ENCODE measurements around the gene APOL2. TPM values are rescaled to one million over a fixed set of nuclear protein-coding genes. Genes with fewer than 3 reads are reported as not detected.
A peak's percentile ranks its signal among the peaks of the same experiment; 100 is the strongest.

The APOL2 gene
- total and polyA plus RNA-seq, 10 of the 15 experiments (the other 5 are each of a cell fraction or from before 2014, with no cell fraction given), result 4.4 to 39.9 (median 25.0) TPM

DNA sequence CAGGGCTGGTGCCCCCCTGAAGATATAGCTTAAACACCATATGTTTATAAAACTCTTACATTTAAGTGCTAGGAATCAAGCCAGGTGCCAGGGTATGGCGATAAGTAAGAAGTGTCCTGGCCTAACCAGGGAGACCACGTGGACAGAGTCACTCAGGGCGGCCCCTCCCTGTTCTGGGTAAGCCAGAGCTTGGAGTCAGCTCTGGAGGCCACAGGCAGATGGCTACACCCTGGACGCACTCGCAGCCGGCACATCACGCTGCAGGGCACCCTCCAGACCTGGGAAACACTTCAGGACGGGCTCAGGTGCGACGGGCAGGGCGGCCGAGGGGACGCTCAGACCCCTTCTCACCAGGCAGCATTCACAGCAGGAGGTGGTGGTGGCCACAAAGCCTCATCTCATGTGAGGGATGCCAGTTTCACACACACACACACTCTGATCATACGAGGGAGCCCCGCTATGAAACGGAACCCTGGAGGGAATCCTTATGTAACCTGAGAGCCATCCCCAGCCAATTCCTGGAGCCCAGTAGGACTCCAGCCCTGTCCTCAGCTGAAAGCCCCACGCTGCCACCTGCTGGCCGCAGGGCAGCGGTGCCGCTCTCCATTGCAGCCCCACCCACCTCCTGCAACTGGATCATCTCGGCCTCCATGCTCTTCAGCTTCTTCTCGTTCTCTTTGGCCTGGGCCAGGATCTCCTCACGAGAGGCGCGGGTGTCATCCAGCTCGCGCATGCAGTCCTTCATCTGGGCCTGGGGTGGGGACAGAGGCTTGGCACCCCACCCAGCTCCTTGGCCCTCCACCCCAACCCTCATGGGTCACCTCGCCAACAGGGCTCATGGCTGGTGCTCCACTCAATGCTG, 47.0 kb upstream of the APOL2 start (continued):
- TF ChIP-seq, protein P1, sequence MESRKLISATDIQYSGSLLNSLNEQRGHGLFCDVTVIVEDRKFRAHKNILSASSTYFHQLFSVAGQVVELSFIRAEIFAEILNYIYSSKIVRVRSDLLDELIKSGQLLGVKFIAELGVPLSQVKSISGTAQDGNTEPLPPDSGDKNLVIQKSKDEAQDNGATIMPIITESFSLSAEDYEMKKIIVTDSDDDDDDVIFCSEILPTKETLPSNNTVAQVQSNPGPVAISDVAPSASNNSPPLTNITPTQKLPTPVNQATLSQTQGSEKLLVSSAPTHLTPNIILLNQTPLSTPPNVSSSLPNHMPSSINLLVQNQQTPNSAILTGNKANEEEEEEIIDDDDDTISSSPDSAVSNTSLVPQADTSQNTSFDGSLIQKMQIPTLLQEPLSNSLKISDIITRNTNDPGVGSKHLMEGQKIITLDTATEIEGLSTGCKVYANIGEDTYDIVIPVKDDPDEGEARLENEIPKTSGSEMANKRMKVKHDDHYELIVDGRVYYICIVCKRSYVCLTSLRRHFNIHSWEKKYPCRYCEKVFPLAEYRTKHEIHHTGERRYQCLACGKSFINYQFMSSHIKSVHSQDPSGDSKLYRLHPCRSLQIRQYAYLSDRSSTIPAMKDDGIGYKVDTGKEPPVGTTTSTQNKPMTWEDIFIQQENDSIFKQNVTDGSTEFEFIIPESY (IDR thresholded peaks at IDR 0.05), result no peak
- TF ChIP-seq, protein P2, sequence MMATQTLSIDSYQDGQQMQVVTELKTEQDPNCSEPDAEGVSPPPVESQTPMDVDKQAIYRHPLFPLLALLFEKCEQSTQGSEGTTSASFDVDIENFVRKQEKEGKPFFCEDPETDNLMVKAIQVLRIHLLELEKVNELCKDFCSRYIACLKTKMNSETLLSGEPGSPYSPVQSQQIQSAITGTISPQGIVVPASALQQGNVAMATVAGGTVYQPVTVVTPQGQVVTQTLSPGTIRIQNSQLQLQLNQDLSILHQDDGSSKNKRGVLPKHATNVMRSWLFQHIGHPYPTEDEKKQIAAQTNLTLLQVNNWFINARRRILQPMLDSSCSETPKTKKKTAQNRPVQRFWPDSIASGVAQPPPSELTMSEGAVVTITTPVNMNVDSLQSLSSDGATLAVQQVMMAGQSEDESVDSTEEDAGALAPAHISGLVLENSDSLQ (IDR thresholded peaks at IDR 0.05), result no peak
- TF ChIP-seq, protein P3, sequence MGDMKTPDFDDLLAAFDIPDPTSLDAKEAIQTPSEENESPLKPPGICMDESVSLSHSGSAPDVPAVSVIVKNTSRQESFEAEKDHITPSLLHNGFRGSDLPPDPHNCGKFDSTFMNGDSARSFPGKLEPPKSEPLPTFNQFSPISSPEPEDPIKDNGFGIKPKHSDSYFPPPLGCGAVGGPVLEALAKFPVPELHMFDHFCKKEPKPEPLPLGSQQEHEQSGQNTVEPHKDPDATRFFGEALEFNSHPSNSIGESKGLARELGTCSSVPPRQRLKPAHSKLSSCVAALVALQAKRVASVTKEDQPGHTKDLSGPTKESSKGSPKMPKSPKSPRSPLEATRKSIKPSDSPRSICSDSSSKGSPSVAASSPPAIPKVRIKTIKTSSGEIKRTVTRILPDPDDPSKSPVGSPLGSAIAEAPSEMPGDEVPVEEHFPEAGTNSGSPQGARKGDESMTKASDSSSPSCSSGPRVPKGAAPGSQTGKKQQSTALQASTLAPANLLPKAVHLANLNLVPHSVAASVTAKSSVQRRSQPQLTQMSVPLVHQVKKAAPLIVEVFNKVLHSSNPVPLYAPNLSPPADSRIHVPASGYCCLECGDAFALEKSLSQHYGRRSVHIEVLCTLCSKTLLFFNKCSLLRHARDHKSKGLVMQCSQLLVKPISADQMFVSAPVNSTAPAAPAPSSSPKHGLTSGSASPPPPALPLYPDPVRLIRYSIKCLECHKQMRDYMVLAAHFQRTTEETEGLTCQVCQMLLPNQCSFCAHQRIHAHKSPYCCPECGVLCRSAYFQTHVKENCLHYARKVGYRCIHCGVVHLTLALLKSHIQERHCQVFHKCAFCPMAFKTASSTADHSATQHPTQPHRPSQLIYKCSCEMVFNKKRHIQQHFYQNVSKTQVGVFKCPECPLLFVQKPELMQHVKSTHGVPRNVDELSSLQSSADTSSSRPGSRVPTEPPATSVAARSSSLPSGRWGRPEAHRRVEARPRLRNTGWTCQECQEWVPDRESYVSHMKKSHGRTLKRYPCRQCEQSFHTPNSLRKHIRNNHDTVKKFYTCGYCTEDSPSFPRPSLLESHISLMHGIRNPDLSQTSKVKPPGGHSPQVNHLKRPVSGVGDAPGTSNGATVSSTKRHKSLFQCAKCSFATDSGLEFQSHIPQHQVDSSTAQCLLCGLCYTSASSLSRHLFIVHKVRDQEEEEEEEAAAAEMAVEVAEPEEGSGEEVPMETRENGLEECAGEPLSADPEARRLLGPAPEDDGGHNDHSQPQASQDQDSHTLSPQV (IDR thresholded peaks at IDR 0.05), result no peak
- TF ChIP-seq TAF1 (IDR thresholded peaks at IDR 0.05; ENCODE audit: borderline replicate concordance, low read depth, low read length) (no peak), NFXL1 (IDR thresholded peaks at IDR 0.05; ENCODE audit: borderline replicate concordance) (no peak), SUZ12 (IDR thresholded peaks at IDR 0.05; ENCODE audit: unreplicated experiment) (no peak), CHD2 (IDR thresholded peaks at IDR 0.05; ENCODE audit: borderline replicate concordance, low read depth, low read length) (no peak), ZNF384 (IDR thresholded peaks at IDR 0.05; ENCODE audit: borderline replicate concordance, low read depth, low read length) (no peak), HDGF (IDR thresholded peaks at IDR 0.05) (0 out of 2 replicates have a peak, but pooled peaks have one; percentile 45)
- TF ChIP-seq, protein P4, sequence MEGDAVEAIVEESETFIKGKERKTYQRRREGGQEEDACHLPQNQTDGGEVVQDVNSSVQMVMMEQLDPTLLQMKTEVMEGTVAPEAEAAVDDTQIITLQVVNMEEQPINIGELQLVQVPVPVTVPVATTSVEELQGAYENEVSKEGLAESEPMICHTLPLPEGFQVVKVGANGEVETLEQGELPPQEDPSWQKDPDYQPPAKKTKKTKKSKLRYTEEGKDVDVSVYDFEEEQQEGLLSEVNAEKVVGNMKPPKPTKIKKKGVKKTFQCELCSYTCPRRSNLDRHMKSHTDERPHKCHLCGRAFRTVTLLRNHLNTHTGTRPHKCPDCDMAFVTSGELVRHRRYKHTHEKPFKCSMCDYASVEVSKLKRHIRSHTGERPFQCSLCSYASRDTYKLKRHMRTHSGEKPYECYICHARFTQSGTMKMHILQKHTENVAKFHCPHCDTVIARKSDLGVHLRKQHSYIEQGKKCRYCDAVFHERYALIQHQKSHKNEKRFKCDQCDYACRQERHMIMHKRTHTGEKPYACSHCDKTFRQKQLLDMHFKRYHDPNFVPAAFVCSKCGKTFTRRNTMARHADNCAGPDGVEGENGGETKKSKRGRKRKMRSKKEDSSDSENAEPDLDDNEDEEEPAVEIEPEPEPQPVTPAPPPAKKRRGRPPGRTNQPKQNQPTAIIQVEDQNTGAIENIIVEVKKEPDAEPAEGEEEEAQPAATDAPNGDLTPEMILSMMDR (IDR thresholded peaks at IDR 0.05 in 2 of 3, conservative IDR thresholded peaks at IDR 0.05 in 1 of 3; ENCODE audit: control insufficient read depth in 2 of 3, extremely low read depth in 1 of 3, insufficient read depth in 1 of 3, low read depth in 3 of 3, low read length in 3 of 3), result peak; percentile 79 to 92 (median 86)
